Stomach (tissue), 4 donors: Measurements from ENCODE around the gene SLFN13.

Source experiments
- EP300 ChIP-seq: sonication (generic); formaldehyde crosslinking; IDR thresholded peaks from one replicate; pipeline ENCODE4 v1.6.1; 2017; ENCODE audit warnings: antibody characterized with exemption
- POLR2AphosphoS5 ChIP-seq, 3 donors: sonication (generic); formaldehyde crosslinking; IDR thresholded peaks; one replicate each; pipeline ENCODE4 v1.6.1; 2016; ENCODE audit warnings: antibody characterized with exemption in 3 of 3
- TF ChIP-seq, protein P1 (sequence below), 7 experiments: fragments of 450-650 bp in 4 of 7; fragments of 200-600 bp in 3 of 7; sonication (generic) in 3 of 7; IDR thresholded peaks; one replicate each; pipeline ENCODE4 v1.5.1; 2016 to 2019; ENCODE audit warnings: antibody characterized with exemption in 7 of 7, control low read depth in 2 of 7, mild to moderate bottlenecking in 1 of 7

DNA sequence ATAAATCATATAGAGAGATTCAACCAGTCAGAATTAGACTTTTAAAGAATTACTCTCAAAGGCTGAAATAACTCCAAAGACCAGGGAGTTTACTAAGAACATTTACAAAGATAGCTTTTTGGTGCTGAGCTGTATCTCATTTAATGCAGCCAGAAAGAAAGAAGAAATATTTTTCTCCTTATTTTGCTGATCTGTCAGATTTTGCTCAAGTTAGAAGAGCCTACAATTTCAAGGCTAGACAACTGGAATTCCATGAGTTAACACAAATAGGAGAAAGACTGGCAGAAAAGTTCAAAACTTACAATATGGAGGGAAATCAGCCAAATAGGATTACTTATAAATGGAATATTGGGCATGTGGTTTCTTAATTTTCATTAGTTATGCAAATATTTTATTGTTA lies 10.1 kb downstream of the SLFN13 start:
- TF ChIP-seq POLR2AphosphoS5 (IDR thresholded peaks at IDR 0.05) (no peak), EP300 (no peak)
- TF ChIP-seq, protein P1, sequence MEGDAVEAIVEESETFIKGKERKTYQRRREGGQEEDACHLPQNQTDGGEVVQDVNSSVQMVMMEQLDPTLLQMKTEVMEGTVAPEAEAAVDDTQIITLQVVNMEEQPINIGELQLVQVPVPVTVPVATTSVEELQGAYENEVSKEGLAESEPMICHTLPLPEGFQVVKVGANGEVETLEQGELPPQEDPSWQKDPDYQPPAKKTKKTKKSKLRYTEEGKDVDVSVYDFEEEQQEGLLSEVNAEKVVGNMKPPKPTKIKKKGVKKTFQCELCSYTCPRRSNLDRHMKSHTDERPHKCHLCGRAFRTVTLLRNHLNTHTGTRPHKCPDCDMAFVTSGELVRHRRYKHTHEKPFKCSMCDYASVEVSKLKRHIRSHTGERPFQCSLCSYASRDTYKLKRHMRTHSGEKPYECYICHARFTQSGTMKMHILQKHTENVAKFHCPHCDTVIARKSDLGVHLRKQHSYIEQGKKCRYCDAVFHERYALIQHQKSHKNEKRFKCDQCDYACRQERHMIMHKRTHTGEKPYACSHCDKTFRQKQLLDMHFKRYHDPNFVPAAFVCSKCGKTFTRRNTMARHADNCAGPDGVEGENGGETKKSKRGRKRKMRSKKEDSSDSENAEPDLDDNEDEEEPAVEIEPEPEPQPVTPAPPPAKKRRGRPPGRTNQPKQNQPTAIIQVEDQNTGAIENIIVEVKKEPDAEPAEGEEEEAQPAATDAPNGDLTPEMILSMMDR (IDR thresholded peaks at IDR 0.05) = no peak
